ENCODE measurements around the gene GBF1.

DNA sequence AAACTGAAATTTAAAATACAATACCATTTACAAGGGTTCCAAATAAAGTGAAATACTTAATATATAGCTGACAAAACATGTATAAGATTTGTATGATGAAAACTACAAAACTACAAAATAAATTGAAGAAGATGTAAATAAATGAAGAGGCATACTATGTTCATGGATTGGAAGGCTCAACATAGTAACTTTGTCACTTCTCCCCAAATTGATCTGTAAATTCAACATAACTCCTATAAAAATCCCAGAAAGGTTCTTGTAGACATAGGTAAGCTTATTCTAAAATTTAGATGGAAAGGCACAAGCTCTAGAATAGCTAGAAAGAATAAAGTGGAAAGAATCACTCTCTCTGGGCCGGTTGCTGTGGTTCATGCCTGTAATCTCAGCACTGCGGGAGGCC is 126.0 kb downstream of the GBF1 start:
- TF ChIP-seq, protein P1, sequence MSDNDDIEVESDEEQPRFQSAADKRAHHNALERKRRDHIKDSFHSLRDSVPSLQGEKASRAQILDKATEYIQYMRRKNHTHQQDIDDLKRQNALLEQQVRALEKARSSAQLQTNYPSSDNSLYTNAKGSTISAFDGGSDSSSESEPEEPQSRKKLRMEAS (IDR thresholded peaks at IDR 0.05; ENCODE audit: low read depth, low read length): no peak
- TF ChIP-seq SIX5 (IDR thresholded peaks at IDR 0.05; ENCODE audit: low read depth, low read length, severe bottlenecking) (no peak), MYC (IDR thresholded peaks at IDR 0.05; ENCODE audit: insufficient read depth, insufficient read length, insufficient replicate concordance, low read length, severe bottlenecking) (no peak), BCL3 (IDR thresholded peaks at IDR 0.05; ENCODE audit: borderline replicate concordance, insufficient read depth, low read depth, low read length, poor library complexity, severe bottlenecking) (no peak), POU2F2 (IDR thresholded peaks at IDR 0.05; ENCODE audit: borderline replicate concordance, low read depth, low read length) (no peak), CHD2 (IDR thresholded peaks at IDR 0.05; ENCODE audit: borderline replicate concordance, low read depth, low read length) (no peak), IKZF1 (conservative IDR thresholded peaks at IDR 0.05) (no peak), EP300 (IDR thresholded peaks at IDR 0.05; ENCODE audit: borderline replicate concordance in 1 of 2, control insufficient read depth in 1 of 2, low read depth in 2 of 2, low read length in 2 of 2) (no peak), KDM1A (IDR thresholded peaks at IDR 0.05; ENCODE audit: borderline replicate concordance) (no peak), HCFC1 (IDR thresholded peaks at IDR 0.05; ENCODE audit: low read length) (no peak)
- TF ChIP-seq, protein P2, sequence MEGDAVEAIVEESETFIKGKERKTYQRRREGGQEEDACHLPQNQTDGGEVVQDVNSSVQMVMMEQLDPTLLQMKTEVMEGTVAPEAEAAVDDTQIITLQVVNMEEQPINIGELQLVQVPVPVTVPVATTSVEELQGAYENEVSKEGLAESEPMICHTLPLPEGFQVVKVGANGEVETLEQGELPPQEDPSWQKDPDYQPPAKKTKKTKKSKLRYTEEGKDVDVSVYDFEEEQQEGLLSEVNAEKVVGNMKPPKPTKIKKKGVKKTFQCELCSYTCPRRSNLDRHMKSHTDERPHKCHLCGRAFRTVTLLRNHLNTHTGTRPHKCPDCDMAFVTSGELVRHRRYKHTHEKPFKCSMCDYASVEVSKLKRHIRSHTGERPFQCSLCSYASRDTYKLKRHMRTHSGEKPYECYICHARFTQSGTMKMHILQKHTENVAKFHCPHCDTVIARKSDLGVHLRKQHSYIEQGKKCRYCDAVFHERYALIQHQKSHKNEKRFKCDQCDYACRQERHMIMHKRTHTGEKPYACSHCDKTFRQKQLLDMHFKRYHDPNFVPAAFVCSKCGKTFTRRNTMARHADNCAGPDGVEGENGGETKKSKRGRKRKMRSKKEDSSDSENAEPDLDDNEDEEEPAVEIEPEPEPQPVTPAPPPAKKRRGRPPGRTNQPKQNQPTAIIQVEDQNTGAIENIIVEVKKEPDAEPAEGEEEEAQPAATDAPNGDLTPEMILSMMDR (IDR thresholded peaks at IDR 0.05 in 2 of 3, conservative IDR thresholded peaks at IDR 0.05 in 1 of 3; ENCODE audit: control insufficient read depth in 2 of 3, extremely low read depth in 1 of 3, insufficient read depth in 1 of 3, low read depth in 3 of 3, low read length in 3 of 3): no peak

Data from GM12878 (cell line).